C4-2B (cell line): ENCODE data around the gene CDK8.

Source experiments
- CTCF ChIP-seq: fragments of 450-650 bp; conservative IDR thresholded peaks from 2 replicates; pipeline ENCODE4 v1.5.1; 2017; ENCODE audit warnings: mild to moderate bottlenecking
- ZFX ChIP-seq: fragments of 450-650 bp; IDR thresholded peaks from 2 replicates; pipeline ENCODE4 v1.6.1; 2017

- no peak; the same call in 1 of the 2 replicates for TF ChIP-seq CTCF
- TF ChIP-seq ZFX = no peak
Observed at GRCh38 chr13:26259634-26260033, 5.7 kb downstream of the CDK8 start.
